ENCODE data around the gene COX15.
"Not testable (repeated sequence)": the region's sequence is repeated elsewhere in the genome, so short reads cannot be mapped to it uniquely, and the experiment has no call there.

COX15 gene

GRCh38 chr10:99732033-99732842 is at the start of gene COX15, which contains the start of gene CUTC:
Gene COX15 (minus strand): TSS chr10:99732127. CDS start chr10:99732049, 78 bp downstream.
Gene CUTC (plus strand): TSS chr10:99732234. CDS start chr10:99732349, 115 bp downstream.
- DNase-seq, result peak; percentile 94

- DNase-seq, result no peak
Measured at GRCh38 chr10:99779335-99779734, 47.4 kb upstream of the COX15 start.

DNA sequence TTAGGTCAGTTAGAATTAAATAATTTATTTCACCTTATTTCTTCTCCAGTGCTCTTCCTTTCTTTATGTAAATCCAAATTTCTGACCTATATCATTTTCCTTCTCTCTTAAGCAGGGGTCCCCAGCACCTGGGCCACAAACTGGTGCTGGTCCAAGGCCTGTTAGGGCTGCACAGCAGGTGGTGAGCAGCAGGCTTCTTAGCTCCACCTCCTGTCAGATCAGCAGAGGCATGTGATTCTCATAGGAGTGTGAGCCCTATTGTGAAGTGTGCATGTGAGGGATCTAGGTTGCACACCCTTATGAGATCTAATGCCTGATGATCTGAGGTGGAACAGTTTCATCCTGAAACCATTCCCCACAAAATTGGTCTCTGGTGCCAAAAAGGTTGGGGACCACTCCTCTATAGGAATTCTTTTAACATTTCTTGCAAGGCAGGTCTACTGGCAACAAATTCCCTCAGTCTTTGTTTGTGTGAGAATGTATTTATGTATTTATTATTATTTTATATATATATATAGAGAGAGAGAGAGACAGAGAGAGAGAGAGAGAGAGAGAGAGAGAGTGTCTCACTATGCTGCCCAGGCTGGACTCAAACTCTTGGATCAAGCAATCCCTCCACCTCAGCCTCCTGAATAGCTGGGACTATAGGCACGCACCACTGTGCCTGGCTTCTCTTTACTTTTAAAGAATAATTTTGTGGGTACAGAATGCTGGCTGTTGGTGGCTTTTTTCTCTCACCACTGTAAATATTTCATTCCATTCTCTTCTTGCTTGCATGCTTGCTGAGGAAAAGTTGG is 46.2 kb upstream of the COX15 start:
- DNase-seq, result no peak

DNA sequence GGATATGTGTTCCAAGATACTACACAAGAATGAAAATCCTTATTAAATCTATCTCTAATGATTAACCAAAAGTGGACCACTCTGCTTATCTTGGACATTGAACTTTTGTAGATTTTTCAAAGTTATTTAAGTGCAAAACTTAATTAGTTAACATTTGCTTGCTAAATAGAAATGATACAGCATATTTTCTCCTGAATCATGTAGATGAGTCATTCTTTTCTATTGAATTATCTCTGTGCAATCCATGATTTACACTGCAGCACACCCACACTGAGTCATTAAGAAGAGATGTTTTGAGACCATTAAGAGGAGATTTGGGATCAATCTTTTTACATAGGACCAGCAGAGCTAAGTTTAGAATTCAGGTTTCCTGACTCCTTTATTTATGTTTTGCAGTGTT is 43.9 kb upstream of the COX15 start:
- no peak for DNase-seq

- no peak for DNase-seq
Measured at GRCh38 chr10:99770408-99771045, 38.6 kb upstream of the COX15 start.

DNA sequence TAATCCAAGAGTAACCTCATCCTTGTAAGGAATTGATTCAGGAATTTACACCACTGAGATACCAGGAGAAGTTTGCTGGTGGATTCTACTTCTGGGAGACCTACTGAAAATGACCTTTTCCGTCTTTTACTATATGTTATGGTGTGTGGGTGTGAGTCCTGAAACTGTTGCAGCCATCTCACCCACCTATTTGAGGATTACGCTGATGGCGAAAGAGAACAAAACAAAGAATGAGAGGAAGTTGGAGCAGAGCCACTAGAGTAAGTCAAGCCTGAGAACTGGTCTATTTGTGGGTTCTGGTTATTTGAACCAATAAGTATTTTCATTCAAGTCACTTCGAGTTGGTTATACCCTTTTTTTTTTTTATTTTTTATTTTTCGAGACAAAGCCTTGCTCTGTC is 37.8 kb upstream of the COX15 start:
- DNase-seq, result no peak

- no peak for DNase-seq
Measured at GRCh38 chr10:99768556-99768955, 36.6 kb upstream of the COX15 start.

GRCh38 chr10:99767901-99768300 is 36.0 kb upstream of the COX15 start:
- DNase-seq, result no peak

- DNase-seq, result no peak
Measured at GRCh38 chr10:99766302-99766681, 34.4 kb upstream of the COX15 start.

DNA sequence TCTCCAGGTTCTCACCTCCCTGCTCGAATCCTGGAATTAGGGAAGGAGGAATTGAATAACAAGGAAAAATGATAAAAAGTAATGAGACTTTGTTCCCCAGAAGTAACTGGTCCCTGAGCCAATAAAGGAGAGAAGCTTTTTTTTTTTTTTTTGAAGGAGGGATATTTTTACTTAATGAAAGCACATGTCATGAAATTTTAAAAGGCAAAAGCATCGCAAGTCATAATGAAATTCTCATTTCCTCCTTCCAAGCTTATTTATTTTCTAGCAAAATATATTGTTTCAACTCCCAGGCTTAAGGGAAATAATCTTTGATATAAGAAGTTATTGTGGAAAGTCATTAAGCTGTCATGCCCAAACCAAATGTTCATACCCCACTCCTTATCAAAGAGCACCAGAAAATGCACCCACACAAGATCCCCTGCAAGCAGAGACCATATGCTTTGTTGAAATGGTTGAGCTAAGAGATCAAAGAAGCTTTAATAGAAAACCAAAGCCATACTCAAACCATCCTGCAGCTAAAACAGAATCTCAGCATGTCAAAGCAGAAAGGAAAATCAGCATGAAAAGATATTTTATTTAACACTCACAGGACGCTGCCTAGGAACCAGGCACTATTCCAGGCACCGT is 33.9 kb upstream of the COX15 start:
- no peak for DNase-seq

DNA sequence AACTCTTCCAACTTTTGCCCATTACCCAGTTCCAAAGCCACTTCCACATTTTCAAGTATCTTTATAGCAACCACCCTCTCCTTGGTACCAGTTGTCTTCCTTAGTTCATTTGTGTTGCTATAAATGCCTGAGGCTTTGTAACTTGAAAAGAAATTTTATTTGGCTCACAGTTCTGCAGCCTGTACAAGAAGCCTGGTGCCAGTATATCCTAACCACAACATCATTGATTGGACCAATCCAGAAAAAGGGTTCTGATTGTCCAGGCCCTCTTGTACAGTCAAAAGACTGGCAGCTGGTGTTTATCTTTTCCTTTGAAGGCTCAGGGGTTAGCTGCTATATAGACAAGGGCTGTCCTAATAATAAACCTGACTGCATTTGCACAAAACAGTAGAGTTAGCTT is 29.4 kb upstream of the COX15 start:
- no peak for DNase-seq

DNA sequence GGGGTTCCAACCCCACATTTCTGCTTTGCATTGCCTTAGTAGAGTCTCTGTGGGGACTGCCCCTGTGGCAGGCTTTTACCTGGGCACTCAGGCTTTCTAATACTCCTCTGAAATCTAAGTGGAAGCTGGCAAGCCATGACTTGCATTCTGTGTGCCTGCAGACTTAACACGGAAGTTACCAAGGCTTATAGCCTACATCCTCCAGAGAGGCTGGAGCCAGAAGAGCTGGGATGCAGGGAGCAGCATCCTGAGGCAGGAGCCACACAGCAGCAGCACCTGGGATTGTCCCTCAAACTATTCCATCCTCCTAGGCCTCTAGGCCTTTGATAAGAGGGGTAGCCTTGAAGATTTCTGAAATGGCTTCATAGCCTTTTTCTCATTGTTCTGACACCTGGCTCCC is 28.4 kb upstream of the COX15 start:
- DNase-seq, result no peak

DNA sequence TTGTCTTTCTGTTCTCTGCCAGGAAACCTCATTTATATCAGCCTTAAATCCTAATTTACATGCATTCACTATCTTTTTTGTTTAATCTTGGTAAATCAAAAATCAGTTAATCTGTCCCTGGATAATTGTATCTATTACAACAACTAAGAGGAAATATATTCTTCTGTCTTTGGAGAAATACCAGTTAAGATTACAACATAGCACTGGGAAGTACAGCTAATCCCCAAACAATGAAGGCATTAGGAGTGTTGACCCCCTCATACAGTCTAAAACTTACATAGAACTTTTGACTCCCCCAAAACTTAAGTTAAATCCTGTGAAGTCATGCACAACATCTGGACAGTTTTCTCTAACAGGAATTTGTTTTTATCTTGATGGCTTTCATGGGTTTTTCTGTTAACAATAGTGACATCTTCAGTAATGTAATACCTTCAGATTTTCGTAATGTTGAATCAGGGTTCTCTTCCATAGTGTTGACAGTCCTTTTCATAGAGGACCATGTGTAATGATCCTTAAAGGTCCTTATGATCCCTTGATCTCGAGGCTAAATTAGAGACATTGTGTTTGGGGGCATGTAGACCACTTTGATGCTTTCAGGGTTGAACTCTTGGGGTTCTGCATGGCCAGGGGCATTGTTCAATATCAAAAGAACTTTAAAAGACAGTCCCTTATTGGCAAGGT is 26.4 kb upstream of the COX15 start:
- no peak for DNase-seq

DNA sequence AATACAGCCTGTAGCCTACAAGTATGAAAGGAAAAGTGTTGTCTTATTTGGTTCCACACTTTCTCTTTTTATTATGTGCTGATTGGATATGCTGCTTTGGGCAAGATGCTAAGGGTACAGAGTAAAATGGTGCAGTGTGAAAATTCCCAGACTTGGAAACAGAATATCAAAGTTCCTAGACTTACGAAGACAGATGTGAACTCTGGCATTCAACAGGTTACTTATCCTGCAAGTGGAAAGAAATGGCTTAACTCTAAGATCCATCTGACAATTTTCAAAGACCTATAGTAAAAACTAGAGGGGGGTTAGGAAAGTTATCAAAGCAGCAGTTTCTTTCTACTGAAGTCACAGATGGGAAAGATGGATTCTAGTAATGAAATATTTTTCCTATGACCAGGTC is 24.2 kb upstream of the COX15 start:
- no peak for DNase-seq

DNA sequence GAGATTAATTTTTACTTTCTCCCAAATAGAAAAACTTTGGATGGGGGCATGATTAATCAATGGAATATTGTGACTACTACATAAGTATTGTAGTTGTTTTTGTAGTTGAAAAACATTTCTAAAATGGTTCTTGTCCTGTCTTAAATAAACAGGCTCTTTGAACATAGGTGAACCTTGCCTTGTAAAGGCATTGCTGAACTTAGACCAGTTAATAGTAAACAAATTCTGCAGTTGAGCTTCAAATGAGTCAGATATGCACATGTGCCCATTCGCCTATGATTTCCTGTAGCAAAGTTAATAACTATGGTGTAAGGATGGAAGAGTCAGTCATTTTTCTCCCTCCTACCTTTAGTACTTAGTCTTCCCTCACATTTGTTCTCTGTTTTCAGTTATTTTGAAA is 22.7 kb upstream of the COX15 start:
- no peak for DNase-seq

GRCh38 chr10:99750641-99751040 is 18.7 kb upstream of the COX15 start:
- DNase-seq, result no peak

- no peak for DNase-seq
Measured at GRCh38 chr10:99748823-99749451, 17.0 kb upstream of the COX15 start.

DNA sequence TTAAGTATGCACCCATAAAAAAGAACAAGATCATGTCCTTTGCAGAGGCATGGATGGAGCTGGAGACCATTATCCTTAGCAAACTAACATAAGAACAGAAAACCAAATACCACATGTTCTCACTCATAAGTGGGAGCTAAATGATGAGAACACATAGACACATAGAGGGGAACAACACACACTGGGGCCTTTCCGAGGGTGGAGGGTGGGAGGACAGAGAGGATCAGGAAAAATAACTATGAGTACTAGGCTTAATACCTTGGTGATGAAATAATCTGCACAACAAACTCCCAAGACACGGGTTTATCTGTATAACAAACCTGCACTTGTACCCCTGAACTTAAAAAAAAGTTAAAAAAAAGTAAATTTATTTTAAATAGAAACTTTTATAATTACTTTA is 14.2 kb upstream of the COX15 start:
- DNase-seq, result not testable (repeated sequence)

GRCh38 chr10:99743841-99744240 is 11.9 kb upstream of the COX15 start:
- DNase-seq, result no peak

GRCh38 chr10:99742701-99743100 is 10.8 kb upstream of the COX15 start:
- DNase-seq, result no peak

DNA sequence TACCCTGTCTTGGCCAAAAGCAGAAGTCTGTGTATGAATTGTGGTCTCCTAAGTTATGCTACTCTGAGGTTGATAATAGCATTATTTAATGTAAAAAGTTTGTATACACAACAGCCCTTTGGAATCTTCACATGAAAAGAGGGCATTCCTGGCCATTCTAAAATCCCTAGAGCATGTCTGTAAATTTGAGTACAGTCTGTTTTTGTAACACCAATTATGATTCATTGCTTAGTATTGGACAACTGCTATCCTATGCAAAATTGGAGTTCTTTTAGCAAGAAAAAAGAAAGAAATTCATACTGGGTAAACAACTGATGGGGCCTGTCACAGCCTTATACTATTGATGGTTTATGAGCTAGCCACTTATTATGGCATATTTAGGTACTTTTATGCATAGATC is 10.3 kb upstream of the COX15 start:
- no peak for DNase-seq

GRCh38 chr10:99740933-99741559 is 9.1 kb upstream of the COX15 start:
- no peak for DNase-seq
